GM12801 (cell line): Measurements from ENCODE around the gene SRRD.

Experiments
- TF ChIP-seq, protein P1 (sequence below): IDR thresholded peaks from one replicate; pipeline ENCODE4 v1.5.1; 2011; ENCODE audit warnings: control low read depth; ENCODE audit not compliant: insufficient read length; ENCODE audit errors: extremely low read depth

Gene SRRD

DNA sequence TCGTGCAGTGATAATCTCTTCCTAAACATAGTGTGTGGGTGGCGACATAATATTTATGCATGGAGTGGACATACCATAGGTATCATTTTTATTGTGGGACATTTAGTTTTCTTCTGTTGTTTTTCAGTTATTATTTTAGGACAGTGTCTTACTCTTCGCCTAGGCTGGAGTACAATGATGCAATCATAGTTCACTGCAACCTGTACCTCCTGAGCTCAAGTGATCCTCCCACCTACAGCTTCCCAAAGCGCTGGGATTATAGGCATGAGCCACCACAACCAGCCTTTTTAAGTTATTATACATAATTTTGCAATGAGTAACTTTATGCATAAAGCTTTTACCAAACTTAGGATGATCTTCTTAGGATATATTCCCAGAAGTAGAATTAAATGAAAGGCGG, 2.7 kb downstream of the SRRD start:
- TF ChIP-seq, protein P1, sequence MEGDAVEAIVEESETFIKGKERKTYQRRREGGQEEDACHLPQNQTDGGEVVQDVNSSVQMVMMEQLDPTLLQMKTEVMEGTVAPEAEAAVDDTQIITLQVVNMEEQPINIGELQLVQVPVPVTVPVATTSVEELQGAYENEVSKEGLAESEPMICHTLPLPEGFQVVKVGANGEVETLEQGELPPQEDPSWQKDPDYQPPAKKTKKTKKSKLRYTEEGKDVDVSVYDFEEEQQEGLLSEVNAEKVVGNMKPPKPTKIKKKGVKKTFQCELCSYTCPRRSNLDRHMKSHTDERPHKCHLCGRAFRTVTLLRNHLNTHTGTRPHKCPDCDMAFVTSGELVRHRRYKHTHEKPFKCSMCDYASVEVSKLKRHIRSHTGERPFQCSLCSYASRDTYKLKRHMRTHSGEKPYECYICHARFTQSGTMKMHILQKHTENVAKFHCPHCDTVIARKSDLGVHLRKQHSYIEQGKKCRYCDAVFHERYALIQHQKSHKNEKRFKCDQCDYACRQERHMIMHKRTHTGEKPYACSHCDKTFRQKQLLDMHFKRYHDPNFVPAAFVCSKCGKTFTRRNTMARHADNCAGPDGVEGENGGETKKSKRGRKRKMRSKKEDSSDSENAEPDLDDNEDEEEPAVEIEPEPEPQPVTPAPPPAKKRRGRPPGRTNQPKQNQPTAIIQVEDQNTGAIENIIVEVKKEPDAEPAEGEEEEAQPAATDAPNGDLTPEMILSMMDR: no peak

GRCh38 chr22:26487996-26488395, 4.3 kb downstream of the SRRD start:
- TF ChIP-seq, protein P1: no peak

DNA sequence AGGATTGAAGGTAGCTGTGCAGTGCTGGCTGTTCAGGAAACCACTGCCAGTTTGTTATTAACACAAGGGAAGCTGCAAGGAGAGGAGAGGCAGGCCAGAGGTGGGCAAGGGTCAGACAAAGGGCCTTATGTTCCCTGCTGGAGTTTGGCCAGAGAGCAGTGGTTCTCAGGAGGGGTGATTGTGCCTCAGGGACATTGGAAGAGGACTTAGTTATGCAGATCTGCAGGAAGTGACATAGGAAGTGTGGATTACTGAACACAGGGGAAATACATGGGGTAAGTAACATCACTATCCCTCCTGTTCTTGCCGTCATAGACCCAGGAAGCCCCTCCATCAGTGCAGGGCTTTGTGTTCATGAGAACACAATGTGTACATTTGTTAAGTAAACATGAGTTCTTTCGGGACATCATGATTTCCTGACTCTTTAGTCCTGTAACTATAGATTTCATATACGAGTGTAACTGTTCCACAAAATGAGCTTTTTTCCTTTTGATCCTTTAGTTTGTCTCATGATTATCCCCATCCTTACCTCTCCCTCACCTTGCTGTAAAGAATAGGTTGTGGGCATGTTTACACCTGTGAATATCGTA, 5.9 kb downstream of the SRRD start:
- TF ChIP-seq, protein P1: no peak

GRCh38 chr22:26492220-26492619, 8.5 kb downstream of the SRRD start:
- TF ChIP-seq, protein P1: no peak

DNA sequence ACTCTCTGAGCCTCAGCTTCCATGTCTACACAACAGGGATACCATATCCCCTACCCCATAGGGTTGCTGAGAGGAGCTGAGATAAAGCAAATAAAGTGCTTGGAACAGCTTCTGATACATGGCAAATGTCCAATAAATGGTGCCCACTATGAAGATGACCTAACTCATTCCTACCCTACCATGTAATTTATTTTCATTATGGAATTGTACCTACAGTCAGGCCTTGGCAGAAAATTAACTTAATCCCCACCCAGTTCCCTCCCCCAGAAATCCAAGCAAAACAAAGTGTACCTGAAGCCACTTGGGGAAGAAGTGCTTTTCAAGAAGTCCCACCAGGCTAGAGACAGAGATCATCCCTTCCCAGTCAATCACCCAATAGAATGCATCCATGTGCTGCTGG, 10.8 kb downstream of the SRRD start:
- TF ChIP-seq, protein P1: no peak

- TF ChIP-seq, protein P1: no peak
These were observed 12.8 kb downstream of the SRRD start for GRCh38 chr22:26496456-26496855.

DNA sequence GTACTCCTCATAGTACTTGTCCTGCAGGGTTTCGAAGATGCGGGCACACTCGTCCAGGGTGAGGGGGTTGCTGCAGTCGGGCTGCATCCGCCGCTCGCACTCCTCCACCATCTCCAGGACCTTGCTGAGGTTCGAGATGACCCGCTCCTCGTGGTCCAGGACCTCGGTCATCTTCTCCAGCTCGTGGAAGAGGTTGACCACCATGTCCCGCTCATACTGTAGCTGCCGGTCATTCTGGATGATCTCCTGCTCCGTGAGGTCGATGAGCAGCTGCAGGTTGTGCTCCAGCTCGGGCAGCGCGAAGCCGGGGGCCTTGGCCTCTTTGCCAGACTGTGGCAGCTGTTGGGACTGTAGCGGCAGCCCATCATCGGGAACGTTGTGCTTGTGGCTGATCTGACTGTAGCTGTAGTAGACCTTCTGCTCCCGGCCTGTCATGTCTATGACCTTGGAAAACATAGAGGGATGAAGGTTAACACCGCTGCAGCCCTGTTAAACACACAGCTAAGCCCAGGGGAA, 15.6 kb downstream of the SRRD start:
- TF ChIP-seq, protein P1: no peak
